Measurements from ENCODE around the gene CFAP100.

DNA sequence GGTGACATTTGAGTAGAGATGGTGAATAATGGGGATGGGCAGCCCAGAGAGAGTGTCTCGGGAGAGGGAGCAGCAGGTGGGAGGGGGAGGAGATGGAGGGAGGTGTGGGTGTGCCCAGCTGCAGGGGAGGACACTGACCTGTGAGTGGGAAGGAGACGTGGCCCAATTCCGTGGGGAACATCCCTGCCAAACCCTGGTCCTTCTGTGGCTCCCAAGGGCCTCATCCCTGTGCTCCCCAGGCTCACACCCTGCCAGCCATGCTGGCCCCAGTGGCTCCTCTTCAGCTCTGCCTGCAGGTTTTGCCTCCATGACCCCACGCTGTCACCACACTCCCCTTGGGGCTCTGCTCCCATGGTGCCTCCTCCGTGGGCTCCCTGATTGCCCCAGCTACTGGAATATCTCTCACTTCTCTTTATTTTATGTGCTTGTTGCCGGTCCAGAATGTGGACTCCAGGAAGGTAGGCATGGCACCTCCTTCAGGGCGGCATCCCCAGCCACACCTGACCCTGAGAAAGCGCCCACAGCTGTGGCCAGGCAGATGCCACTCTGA lies 7.0 kb downstream of the CFAP100 start:
- TF ChIP-seq POLR2AphosphoS5 (IDR thresholded peaks at IDR 0.05): no peak
- TF ChIP-seq, protein P1, sequence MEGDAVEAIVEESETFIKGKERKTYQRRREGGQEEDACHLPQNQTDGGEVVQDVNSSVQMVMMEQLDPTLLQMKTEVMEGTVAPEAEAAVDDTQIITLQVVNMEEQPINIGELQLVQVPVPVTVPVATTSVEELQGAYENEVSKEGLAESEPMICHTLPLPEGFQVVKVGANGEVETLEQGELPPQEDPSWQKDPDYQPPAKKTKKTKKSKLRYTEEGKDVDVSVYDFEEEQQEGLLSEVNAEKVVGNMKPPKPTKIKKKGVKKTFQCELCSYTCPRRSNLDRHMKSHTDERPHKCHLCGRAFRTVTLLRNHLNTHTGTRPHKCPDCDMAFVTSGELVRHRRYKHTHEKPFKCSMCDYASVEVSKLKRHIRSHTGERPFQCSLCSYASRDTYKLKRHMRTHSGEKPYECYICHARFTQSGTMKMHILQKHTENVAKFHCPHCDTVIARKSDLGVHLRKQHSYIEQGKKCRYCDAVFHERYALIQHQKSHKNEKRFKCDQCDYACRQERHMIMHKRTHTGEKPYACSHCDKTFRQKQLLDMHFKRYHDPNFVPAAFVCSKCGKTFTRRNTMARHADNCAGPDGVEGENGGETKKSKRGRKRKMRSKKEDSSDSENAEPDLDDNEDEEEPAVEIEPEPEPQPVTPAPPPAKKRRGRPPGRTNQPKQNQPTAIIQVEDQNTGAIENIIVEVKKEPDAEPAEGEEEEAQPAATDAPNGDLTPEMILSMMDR (IDR thresholded peaks at IDR 0.05): no peak
- TF ChIP-seq EP300 (IDR thresholded peaks at IDR 0.05; ENCODE audit: low read depth): no peak
- no peak for TF ChIP-seq POLR2A (IDR thresholded peaks at IDR 0.05)

Measured in transverse colon (tissue), 4 donors.